Dendritic cell treated with granulocyte-macrophage colony-stimulating factor and Interleukin-4, amounts not matched to agents 40 ng/mL and 50 ng/mL, for 4 days (primary cell): ENCODE data around the gene SFRP5.

ENCODE experiments used
- H3K27ac Mint-ChIP-seq: one replicate; pipeline ENCODE4 v1.8.0; 2022; ENCODE audit warnings: mild to moderate bottlenecking, mixed read lengths
- H3K27me3 Mint-ChIP-seq: one replicate; pipeline ENCODE4 v1.8.0; 2022; ENCODE audit warnings: mild to moderate bottlenecking, mixed read lengths
- H3K36me3 Mint-ChIP-seq: one replicate; pipeline ENCODE4 v1.8.0; 2022; ENCODE audit warnings: low read depth, mixed read lengths
- H3K4me1 Mint-ChIP-seq: one replicate; pipeline ENCODE4 v1.8.0; 2022; ENCODE audit warnings: low read depth, mixed read lengths
- H3K4me3 Mint-ChIP-seq: one replicate; pipeline ENCODE4 v1.8.0; 2022; ENCODE audit warnings: mild to moderate bottlenecking, moderate library complexity, mixed read lengths
- H3K9me3 Mint-ChIP-seq: one replicate; pipeline ENCODE4 v1.8.0; 2022; ENCODE audit warnings: mixed read lengths
- intact Hi-C: fragments of 100-400 bp; cut with micrococcal nuclease; formaldehyde crosslinking; loops from one replicate; pipeline ENCODE4 v1.15.0; 2022

Gene SFRP5

GRCh38 chr10:97780841-97781617 lies 9.2 kb upstream of the SFRP5 start:
- intact Hi-C loops, result no loop called here
- Mint-ChIP-seq H3K27ac (no peak overlapping the region), H3K9me3 (no peaks in the 10 kb centered on the region), H3K4me3 (no peak overlapping the region), H3K4me1 (peaks cover 5% of the 10 kb centered on the region), H3K27me3 (peaks cover 10% of the 10 kb centered on the region), H3K36me3 (no peaks in the 10 kb centered on the region)

- peaks cover 11% of the 10 kb centered on the region for H3K27me3 Mint-ChIP-seq
- no peaks in the 10 kb centered on the region for H3K9me3 Mint-ChIP-seq
- H3K4me1 Mint-ChIP-seq, result peaks cover 5% of the 10 kb centered on the region
- intact Hi-C loops, result no loop called here
- no peaks in the 10 kb centered on the region for H3K36me3 Mint-ChIP-seq
- no peak overlapping the region for H3K27ac Mint-ChIP-seq
- no peak overlapping the region for H3K4me3 Mint-ChIP-seq
Measured at GRCh38 chr10:97779975-97780374, 8.2 kb upstream of the SFRP5 start.

- H3K4me1 Mint-ChIP-seq, result peaks cover 5% of the 10 kb centered on the region
Measured at GRCh38 chr10:97779492-97779891, 7.7 kb upstream of the SFRP5 start.

GRCh38 chr10:97778452-97779302 lies 6.9 kb upstream of the SFRP5 start:
- Mint-ChIP-seq H3K9me3 (no peaks in the 10 kb centered on the region), H3K4me3 (no peak overlapping the region), H3K4me1 (peaks cover 5% of the 10 kb centered on the region), H3K27ac (no peak overlapping the region), H3K36me3 (no peaks in the 10 kb centered on the region), H3K27me3 (peaks cover 23% of the 10 kb centered on the region)
- intact Hi-C loops, result no loop called here

More at GRCh38 chr10:97779492-97779891, 7.7 kb upstream of the SFRP5 start:
- no peak overlapping the region for H3K27ac Mint-ChIP-seq
- intact Hi-C loops, result no loop called here
- no peaks in the 10 kb centered on the region for H3K9me3 Mint-ChIP-seq
- no peaks in the 10 kb centered on the region for H3K36me3 Mint-ChIP-seq
- H3K27me3 Mint-ChIP-seq, result peaks cover 16% of the 10 kb centered on the region
- H3K4me3 Mint-ChIP-seq, result no peak overlapping the region

- Mint-ChIP-seq H3K9me3 (no peaks in the 10 kb centered on the region), H3K27ac (no peak overlapping the region)
Measured at GRCh38 chr10:97777143-97777542, 5.3 kb upstream of the SFRP5 start.

GRCh38 chr10:97774811-97775294 lies 3.1 kb upstream of the SFRP5 start:
- intact Hi-C loops, result no loop called here
- Mint-ChIP-seq H3K27me3 (peaks cover 52% of the 10 kb centered on the region), H3K9me3 (no peaks in the 10 kb centered on the region), H3K27ac (no peak overlapping the region), H3K4me1 (peaks cover 23% of the 10 kb centered on the region), H3K36me3 (no peaks in the 10 kb centered on the region), H3K4me3 (no peak overlapping the region)

More at GRCh38 chr10:97777143-97777542, 5.3 kb upstream of the SFRP5 start:
- no peak overlapping the region for H3K4me3 Mint-ChIP-seq
- peaks cover 8% of the 10 kb centered on the region for H3K4me1 Mint-ChIP-seq
- H3K27me3 Mint-ChIP-seq, result peaks cover 38% of the 10 kb centered on the region
- H3K36me3 Mint-ChIP-seq, result no peaks in the 10 kb centered on the region
- intact Hi-C loops, result no loop called here

- intact Hi-C loops, result no loop called here
- Mint-ChIP-seq H3K4me3 (no peak overlapping the region), H3K9me3 (no peaks in the 10 kb centered on the region), H3K36me3 (no peaks in the 10 kb centered on the region), H3K27ac (no peak overlapping the region), H3K27me3 (peaks cover 59% of the 10 kb centered on the region), H3K4me1 (peaks cover 40% of the 10 kb centered on the region)
Measured at GRCh38 chr10:97773096-97773495, 1.3 kb upstream of the SFRP5 start.

GRCh38 chr10:97771055-97771891 lies 526 bp downstream of the SFRP5 start:
- H3K36me3 Mint-ChIP-seq, result no peaks in the 10 kb centered on the region
- H3K27me3 Mint-ChIP-seq, result peaks cover 60% of the 10 kb centered on the region
- intact Hi-C loops, result no loop called here
- H3K27ac Mint-ChIP-seq, result no peak overlapping the region
- H3K9me3 Mint-ChIP-seq, result no peaks in the 10 kb centered on the region
- H3K4me3 Mint-ChIP-seq, result peak overlapping the region; percentile 50
- peaks cover 40% of the 10 kb centered on the region for H3K4me1 Mint-ChIP-seq

GRCh38 chr10:97770255-97770654 lies 1.5 kb downstream of the SFRP5 start:
- Mint-ChIP-seq H3K36me3 (no peaks in the 10 kb centered on the region), H3K4me3 (no peak overlapping the region), H3K9me3 (no peaks in the 10 kb centered on the region), H3K4me1 (peaks cover 40% of the 10 kb centered on the region), H3K27ac (no peak overlapping the region), H3K27me3 (peaks cover 60% of the 10 kb centered on the region)
- intact Hi-C loops, result no loop called here

GRCh38 chr10:97768322-97769315 lies 3.2 kb downstream of the SFRP5 start:
- no peak overlapping the region for H3K4me3 Mint-ChIP-seq
- H3K9me3 Mint-ChIP-seq, result no peaks in the 10 kb centered on the region
- peaks cover 46% of the 10 kb centered on the region for H3K27me3 Mint-ChIP-seq
- peaks cover 40% of the 10 kb centered on the region for H3K4me1 Mint-ChIP-seq
- no peak overlapping the region for H3K27ac Mint-ChIP-seq
- intact Hi-C loops, result no loop called here
- H3K36me3 Mint-ChIP-seq, result no peaks in the 10 kb centered on the region

GRCh38 chr10:97766996-97767924 lies 4.5 kb downstream of the SFRP5 start:
- Mint-ChIP-seq H3K4me3 (no peak overlapping the region), H3K9me3 (no peaks in the 10 kb centered on the region), H3K36me3 (peaks cover 7% of the 10 kb centered on the region), H3K27me3 (peaks cover 32% of the 10 kb centered on the region), H3K4me1 (peaks cover 39% of the 10 kb centered on the region), H3K27ac (no peak overlapping the region)
- intact Hi-C loops, result no loop called here
